SIG-M5 treated with dmso at 0.1 percent for 504 hours (cell line): ENCODE data around the gene MTA1.

ENCODE experiments used
- DNase-seq: peaks from one replicate; lab custom pipeline; 2025; ENCODE audit not compliant: unreplicated experiment; lab: John Stamatoyannopoulos, UW

MTA1 gene

GRCh38 chr14:105419195-105420091 lies at the start of gene MTA1:
MTA1 (plus strand) TSS chr14:105419827; CDS start chr14:105420036, 209 bp downstream.
- peak; percentile 20 for DNase-seq

DNA sequence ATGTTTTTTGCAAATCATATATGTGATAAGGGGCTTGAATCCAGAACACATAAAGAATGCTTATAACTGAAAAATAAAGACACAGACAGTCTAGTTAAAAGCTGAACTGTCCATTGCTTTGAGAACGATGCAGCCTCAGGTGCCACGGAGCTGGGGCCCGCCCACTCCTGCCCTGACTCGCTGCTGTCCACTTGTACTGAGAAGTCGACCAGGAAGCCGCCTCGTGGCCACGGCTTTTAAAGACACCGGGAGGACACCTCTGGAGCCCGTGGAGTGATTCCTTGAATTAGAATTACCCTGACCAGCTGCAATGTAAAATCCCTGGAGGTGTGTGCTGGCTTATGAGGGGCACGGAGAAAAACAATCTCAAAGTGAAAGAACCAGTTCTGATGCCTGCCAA lies 45.2 kb upstream of the MTA1 start:
- peak; percentile 4 for DNase-seq

DNA sequence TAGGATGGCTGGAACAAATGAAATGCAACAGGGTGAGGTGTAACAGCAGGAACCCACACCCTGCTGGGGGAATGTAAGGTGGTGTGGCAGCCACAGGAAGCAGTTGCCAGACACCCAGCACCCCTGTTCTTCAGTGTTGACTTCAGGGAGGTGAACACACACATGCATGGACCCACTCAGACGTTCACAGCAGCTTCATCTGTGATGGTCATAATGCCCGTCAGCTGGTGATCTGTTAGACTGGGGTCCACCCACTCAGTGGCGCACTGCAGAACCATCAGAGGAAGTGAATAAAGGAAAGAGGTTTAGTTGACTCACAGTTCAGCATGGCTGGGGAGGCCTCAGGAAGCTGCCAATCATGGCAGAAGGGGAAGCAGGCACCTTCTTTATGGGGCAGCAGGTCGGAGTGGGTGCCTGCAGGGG lies 44.0 kb upstream of the MTA1 start:
- DNase-seq: peak; percentile 12

- DNase-seq: no peak
Observed at GRCh38 chr14:105376521-105377440, 42.8 kb upstream of the MTA1 start.

GRCh38 chr14:105377555-105378182 lies 42.0 kb upstream of the MTA1 start:
- no peak for DNase-seq

- DNase-seq: no peak
Observed at GRCh38 chr14:105378199-105378598, 41.4 kb upstream of the MTA1 start.

DNA sequence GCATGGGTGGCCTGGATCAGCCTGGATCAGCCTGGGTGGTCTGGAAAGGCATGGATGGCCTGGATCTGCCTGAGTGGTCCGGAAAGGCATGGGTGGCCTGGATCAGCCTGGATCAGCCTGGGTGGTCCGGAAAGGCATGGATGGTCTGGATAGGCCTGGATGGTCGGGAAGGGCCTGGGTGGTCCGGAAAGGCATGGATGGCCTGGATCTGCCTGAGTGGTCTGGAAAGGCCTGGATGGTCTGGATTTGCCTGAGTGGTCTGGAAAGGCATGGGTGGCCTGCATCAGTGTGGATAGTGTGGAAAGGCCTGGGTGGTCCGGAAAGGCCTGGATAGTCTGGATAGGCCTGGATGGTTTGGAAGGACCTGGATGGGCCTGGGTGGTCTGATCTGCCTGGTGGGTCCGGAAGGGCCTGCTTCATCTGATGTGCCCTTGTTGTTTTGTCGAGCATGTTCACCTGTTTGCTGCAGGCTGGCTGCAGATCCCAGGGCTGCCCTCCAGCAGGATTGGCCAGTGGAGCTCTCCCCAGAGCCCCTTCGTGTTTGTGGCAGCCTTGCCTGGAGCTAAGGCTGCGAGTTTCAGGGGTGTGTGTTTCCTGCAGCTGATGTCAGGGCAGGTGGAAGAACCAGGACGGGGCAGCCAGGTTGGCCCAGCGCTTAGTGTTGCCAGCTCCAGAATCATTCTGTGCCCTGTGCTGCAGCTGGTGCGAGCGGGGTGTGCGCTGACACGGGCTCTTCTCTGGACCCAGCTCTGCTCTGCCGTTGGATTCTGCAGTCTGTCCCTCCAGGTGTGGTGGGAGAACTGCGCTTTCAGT lies 40.5 kb upstream of the MTA1 start:
- no peak for DNase-seq

GRCh38 chr14:105379946-105380345 lies 39.7 kb upstream of the MTA1 start:
- DNase-seq: no peak

- DNase-seq: no peak
Observed at GRCh38 chr14:105380756-105381155, 38.9 kb upstream of the MTA1 start.

- no peak for DNase-seq
Observed at GRCh38 chr14:105381446-105382342, 37.9 kb upstream of the MTA1 start.

DNA sequence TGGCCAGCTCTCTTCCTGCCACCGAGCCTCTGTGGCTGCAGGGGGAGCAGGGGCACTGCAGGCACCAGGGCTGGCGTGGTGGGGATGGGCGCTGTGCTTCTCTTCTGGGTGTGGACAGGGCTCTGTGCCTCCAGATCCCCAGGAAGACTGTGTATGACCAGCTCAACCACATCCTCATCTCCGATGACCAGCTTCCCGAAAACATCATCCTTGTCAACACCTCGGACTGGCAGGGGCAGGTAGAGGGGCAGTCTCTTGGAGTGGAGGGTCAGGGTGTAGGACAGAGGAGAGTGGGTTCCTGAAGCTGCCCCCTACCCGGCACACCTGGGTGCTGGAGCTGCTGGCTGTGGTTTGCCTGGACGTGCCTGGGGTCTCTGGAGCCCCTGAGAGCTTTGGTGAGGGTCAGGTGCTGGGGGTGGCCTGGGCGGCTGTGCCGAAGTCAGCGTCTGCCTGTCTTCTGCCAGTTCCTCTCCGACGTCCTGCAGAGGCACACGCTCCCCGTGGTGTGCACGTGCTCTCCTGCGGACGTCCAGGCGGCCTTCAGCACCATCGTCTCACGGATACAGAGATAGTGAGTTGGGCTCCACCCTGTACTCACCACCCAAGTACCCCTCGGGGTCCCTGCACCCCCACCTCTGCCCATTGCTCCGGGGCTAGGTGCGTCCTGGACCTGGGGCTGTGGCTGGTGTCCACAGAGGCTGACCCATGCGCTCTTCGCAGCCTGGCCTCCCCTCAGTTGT lies 37.1 kb upstream of the MTA1 start:
- no peak for DNase-seq

GRCh38 chr14:105383083-105383730 lies 36.4 kb upstream of the MTA1 start:
- DNase-seq: no peak

- no peak for DNase-seq
Observed at GRCh38 chr14:105384041-105384557, 35.5 kb upstream of the MTA1 start.

DNA sequence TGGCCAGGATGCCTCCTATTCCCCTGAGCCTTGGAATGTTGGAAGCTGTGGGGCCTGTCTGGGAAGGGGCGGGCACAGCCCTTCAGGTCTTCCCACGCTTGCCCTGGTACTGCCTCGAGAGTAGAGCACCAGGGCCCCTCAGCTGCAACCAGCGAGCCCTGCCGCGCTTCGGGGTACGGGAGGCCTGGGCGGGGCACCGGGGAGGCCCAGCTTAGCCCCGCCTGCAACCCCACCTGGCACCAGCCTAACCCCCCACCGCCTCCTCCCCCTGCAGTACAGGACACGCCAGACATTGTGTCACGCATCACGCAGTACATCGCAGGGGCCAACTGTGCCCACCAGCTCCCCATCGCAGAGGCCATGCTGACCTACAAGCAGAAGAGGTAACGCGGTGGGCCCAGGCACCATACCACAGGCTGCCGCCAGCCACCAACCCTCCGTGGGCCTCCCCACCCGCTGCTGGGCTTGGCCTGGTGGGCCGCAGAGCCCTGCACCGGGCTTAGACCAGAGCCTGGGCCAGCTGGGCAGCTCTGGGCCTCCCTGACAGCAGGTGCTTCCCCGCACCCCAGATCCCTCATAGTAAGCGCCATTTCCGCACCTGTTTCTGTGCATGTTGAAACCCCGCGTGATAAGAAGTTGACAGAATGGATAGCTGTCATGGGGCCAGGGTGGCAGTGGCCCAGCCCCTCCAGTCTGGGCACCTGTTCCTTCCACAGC lies 34.9 kb upstream of the MTA1 start:
- DNase-seq: no peak

- DNase-seq: no peak
Observed at GRCh38 chr14:105385322-105385637, 34.3 kb upstream of the MTA1 start.

- DNase-seq: no peak
Observed at GRCh38 chr14:105385698-105386365, 33.8 kb upstream of the MTA1 start.
